ENCODE data around the gene ULK2. TPM values are rescaled to one million over a fixed set of nuclear protein-coding genes. Genes with fewer than 3 reads are reported as not detected.
A peak's percentile ranks its signal among the peaks of the same experiment; 100 is the strongest.

ULK2 gene
- polyA plus RNA-seq, 1 of the 3 experiments (the other 2 are of a cell fraction) = 18.0 TPM

GRCh38 chr17:19728084-19728495 lies 139.6 kb downstream of the ULK2 start:
- Histone ChIP-seq H3K4me3 (ENCODE audit: low read depth in 2 of 2, low read length in 1 of 2) (no peak overlapping the region), H3K79me2 (ENCODE audit: insufficient read depth) (no peaks in the 10 kb centered on the region), H3K4me1 (ENCODE audit: control insufficient read depth in 1 of 2, insufficient read depth in 2 of 2, low read depth in 1 of 2, low read length in 1 of 2) (peaks cover 0 to 19% of the 10 kb centered on the region in 2 experiments; a peak in 2 of 4 replicates), H3K9me3 (no peaks in the 10 kb centered on the region), H3K9ac (no peak overlapping the region), H3K9me2 (no peaks in the 10 kb centered on the region), H3K27ac (ENCODE audit: low read depth in 2 of 2, low read length in 1 of 2) (peak overlapping the region in 1 of 2 experiments; percentile 80; a peak in 2 of 4 replicates), H4K20me1 (ENCODE audit: insufficient read depth) (no peaks in the 10 kb centered on the region), H3K4me2 (no peak overlapping the region), H2AFZ (ENCODE audit: low read depth) (no peak overlapping the region), H3F3A (replicated peaks; ENCODE audit: insufficient read depth) (no peaks in the 10 kb centered on the region), H3K27me3 (ENCODE audit: insufficient read depth) (no peaks in the 10 kb centered on the region), H3K36me3 (replicated peaks in 1 of 2; ENCODE audit: control insufficient read depth in 1 of 2, insufficient read depth in 2 of 2, low read length in 1 of 2) (no peaks in the 10 kb centered on the region)
- 31% methylated on average over 7 of the region's 7 CpGs for WGBS (ENCODE audit: low lambda C conversion rate)
- DNase-seq = peak; percentile 88
- TF ChIP-seq CHD2 (IDR thresholded peaks at IDR 0.05; ENCODE audit: low read length, partially characterized antibody) (no peak), EP300 (IDR thresholded peaks at IDR 0.05; ENCODE audit: borderline replicate concordance in 1 of 2, low read depth in 1 of 2, low read length in 1 of 2) (no peak), USF1 (IDR thresholded peaks at IDR 0.05; ENCODE audit: borderline replicate concordance, low read depth) (no peak), JUND (IDR thresholded peaks at IDR 0.05) (no peak), RCOR1 (IDR thresholded peaks at IDR 0.05; ENCODE audit: low read length) (no peak), RFX5 (IDR thresholded peaks at IDR 0.05; ENCODE audit: low read length) (no peak), TEAD4 (IDR thresholded peaks at IDR 0.05; ENCODE audit: borderline replicate concordance, insufficient read depth) (no peak), FOSL2 (IDR thresholded peaks at IDR 0.05; ENCODE audit: borderline replicate concordance, low read depth) (no peak), PBX3 (IDR thresholded peaks at IDR 0.05) (no peak), SIN3A (IDR thresholded peaks at IDR 0.05; ENCODE audit: borderline replicate concordance, low read depth, low read length) (no peak), NFIC (IDR thresholded peaks at IDR 0.05; ENCODE audit: borderline replicate concordance) (peak; percentile 83), MEF2A (IDR thresholded peaks at IDR 0.05; ENCODE audit: borderline replicate concordance, low read depth) (no peak), MXI1 (IDR thresholded peaks at IDR 0.05; ENCODE audit: low read depth, low read length) (peak; percentile 22; the same call in 1 of the 2 replicates), FOXM1 (IDR thresholded peaks at IDR 0.05; ENCODE audit: low read depth) (no peak), RAD21 (IDR thresholded peaks at IDR 0.05; ENCODE audit: low read length) (no peak)
- POLR2A ChIA-PET = interaction anchor here (0.9 to 1.5 kb wide), 5 partner anchors 14 to 80 kb away, joined by 3 read pairs; no protein-coding TSS in a partner anchor
- CTCF ChIA-PET = interaction anchor here (0.9 to 3.6 kb wide), 8 partner anchors 10 to 215 kb away, joined by 3 to 19 read pairs (median 6); partner anchors contain the start of gene SLC47A2

GRCh38 chr17:19727501-19728078 lies 140.1 kb downstream of the ULK2 start:
- Histone ChIP-seq H3K4me2 (no peak overlapping the region), H3K4me1 (ENCODE audit: control insufficient read depth in 1 of 2, insufficient read depth in 2 of 2, low read depth in 1 of 2, low read length in 1 of 2) (peaks cover 0 to 19% of the 10 kb centered on the region in 2 experiments; a peak in 2 of 4 replicates), H3K27me3 (ENCODE audit: insufficient read depth) (no peaks in the 10 kb centered on the region), H3K79me2 (ENCODE audit: insufficient read depth) (no peaks in the 10 kb centered on the region), H3K9me3 (no peaks in the 10 kb centered on the region), H3K4me3 (ENCODE audit: low read depth in 2 of 2, low read length in 1 of 2) (no peak overlapping the region), H4K20me1 (ENCODE audit: insufficient read depth) (no peaks in the 10 kb centered on the region), H3K9ac (no peak overlapping the region), H2AFZ (ENCODE audit: low read depth) (no peak overlapping the region), H3K36me3 (replicated peaks in 1 of 2; ENCODE audit: control insufficient read depth in 1 of 2, insufficient read depth in 2 of 2, low read length in 1 of 2) (no peaks in the 10 kb centered on the region), H3K9me2 (no peaks in the 10 kb centered on the region), H3F3A (replicated peaks; ENCODE audit: insufficient read depth) (no peaks in the 10 kb centered on the region), H3K27ac (ENCODE audit: low read depth in 2 of 2, low read length in 1 of 2) (peak overlapping the region; percentile 11 to 80; a peak in 3 of 4 replicates)
- ChIA-PET POLR2A (interaction anchor here (0.9 to 1.5 kb wide), 4 partner anchors 16 to 80 kb away, joined by 3 read pairs; no protein-coding TSS in a partner anchor), CTCF (interaction anchor here (0.9 to 3.6 kb wide), 10 partner anchors 9 to 214 kb away, joined by 3 to 19 read pairs (median 4); partner anchors contain the start of genes SLC47A1 and SLC47A2)
- WGBS (ENCODE audit: low lambda C conversion rate) = 80% methylated on average over 4 of the region's 4 CpGs
- DNase-seq = no peak
- TF ChIP-seq REST (IDR thresholded peaks at IDR 0.05; ENCODE audit: low read depth, low read length) (no peak), ZBTB33 (IDR thresholded peaks at IDR 0.05; ENCODE audit: borderline replicate concordance, low read depth) (no peak), EP300 (IDR thresholded peaks at IDR 0.05; ENCODE audit: borderline replicate concordance in 1 of 2, low read depth in 1 of 2, low read length in 1 of 2) (no peak), MAX (IDR thresholded peaks at IDR 0.05; ENCODE audit: low read depth) (no peak), YY1 (IDR thresholded peaks at IDR 0.05; ENCODE audit: low read depth) (no peak), RAD21 (IDR thresholded peaks at IDR 0.05; ENCODE audit: low read length) (no peak), NFIC (IDR thresholded peaks at IDR 0.05; ENCODE audit: borderline replicate concordance) (no peak), TCF12 (IDR thresholded peaks at IDR 0.05) (no peak)

All from SK-N-SH (cell line).